Vagina (tissue), 2 donors: ENCODE measurements around the gene TSPAN15.

Source experiments
- POLR2AphosphoS5 ChIP-seq, 2 donors: sonication (generic); formaldehyde crosslinking; IDR thresholded peaks; one replicate each; pipeline ENCODE4 v1.9.0; 2017; ENCODE audit warnings: antibody characterized with exemption in 2 of 2, mild to moderate bottlenecking in 2 of 2, low read depth in 1 of 2; ENCODE audit not compliant: insufficient read depth in 1 of 2
- TF ChIP-seq, protein P1 (sequence below), 3 experiments: fragments of 450-650 bp in 2 of 3; fragments of 200-600 bp in 1 of 3; sonication (generic) in 1 of 3; IDR thresholded peaks; one replicate each; pipeline ENCODE4 v1.5.1; 2017 to 2019; ENCODE audit warnings: antibody characterized with exemption in 3 of 3, mild to moderate bottlenecking in 2 of 3, moderate library complexity in 2 of 3

DNA sequence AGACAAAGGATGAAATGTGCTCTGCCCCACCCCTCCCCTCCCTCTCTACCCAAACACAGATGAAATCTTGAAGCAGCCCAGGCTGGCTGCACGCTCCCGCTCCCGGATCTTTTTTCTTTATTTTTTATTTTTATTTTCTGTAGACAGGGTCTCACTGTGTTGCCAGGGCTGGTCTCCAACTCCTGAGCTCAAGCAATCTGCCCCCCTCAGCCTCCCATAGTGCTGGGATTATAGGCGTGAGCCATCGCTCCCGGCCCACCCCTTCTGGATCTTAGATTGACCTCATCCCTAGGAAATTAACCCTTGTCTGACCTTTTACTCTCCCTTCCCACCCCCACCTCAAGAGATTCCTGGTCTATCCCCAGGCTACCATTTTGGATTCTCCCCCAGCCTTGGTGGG lies 48.9 kb upstream of the TSPAN15 start:
- TF ChIP-seq, protein P1, sequence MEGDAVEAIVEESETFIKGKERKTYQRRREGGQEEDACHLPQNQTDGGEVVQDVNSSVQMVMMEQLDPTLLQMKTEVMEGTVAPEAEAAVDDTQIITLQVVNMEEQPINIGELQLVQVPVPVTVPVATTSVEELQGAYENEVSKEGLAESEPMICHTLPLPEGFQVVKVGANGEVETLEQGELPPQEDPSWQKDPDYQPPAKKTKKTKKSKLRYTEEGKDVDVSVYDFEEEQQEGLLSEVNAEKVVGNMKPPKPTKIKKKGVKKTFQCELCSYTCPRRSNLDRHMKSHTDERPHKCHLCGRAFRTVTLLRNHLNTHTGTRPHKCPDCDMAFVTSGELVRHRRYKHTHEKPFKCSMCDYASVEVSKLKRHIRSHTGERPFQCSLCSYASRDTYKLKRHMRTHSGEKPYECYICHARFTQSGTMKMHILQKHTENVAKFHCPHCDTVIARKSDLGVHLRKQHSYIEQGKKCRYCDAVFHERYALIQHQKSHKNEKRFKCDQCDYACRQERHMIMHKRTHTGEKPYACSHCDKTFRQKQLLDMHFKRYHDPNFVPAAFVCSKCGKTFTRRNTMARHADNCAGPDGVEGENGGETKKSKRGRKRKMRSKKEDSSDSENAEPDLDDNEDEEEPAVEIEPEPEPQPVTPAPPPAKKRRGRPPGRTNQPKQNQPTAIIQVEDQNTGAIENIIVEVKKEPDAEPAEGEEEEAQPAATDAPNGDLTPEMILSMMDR (IDR thresholded peaks at IDR 0.05) = no peak
- TF ChIP-seq POLR2AphosphoS5 (IDR thresholded peaks at IDR 0.05; ENCODE audit: insufficient read depth in 1 of 2, low read depth in 1 of 2) = no peak
